ENCODE results near the gene AOC3. TPM values are rescaled to one million over a fixed set of nuclear protein-coding genes. Genes with fewer than 3 reads are reported as not detected.
"Not testable (repeated sequence)": the region's sequence is repeated elsewhere in the genome, so short reads cannot be mapped to it uniquely, and the experiment has no call there.

AOC3 gene
- total RNA-seq, 5 donors from 2014 or later (not counting 1 experiment from before 2014, with no cell fraction given) = 1.2 to 2.1 (median 1.2) TPM

DNA sequence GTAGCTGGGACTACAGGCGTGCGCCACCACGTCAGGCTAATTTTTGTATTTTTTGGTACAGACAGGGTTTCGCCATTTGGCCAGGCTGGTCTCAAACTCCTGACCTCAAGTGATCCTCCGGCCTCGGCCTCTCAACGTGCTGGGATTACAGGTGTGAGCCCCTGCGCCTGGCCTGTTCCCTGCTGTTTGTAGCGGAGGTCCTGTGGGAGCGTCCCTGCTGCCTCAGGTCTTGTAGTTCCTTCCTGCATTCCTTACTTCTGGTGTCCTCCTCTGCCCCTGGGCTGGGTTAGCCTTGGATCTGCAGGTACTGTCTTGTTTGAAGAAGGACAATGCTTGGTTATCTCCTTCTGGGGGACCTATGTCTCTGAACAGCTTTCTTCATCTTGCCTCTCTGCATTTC is 26.0 kb downstream of the AOC3 start:
- Mint-ChIP-seq H3K27me3 (peaks cover 23 to 26% of the 10 kb centered on the region in 2 donors), H3K9me3 (no peaks in the 10 kb centered on the region), H3K27ac (no peak overlapping the region), H3K4me3 (no peak overlapping the region), H3K4me1 (no peaks in the 10 kb centered on the region), H3K36me3 (no peaks in the 10 kb centered on the region)
- H3K4me3 ChIP-seq (ENCODE audit: control insufficient read depth in 1 of 2, extremely low read depth in 1 of 2, low read length in 1 of 2) = no peak overlapping the region
- ATAC-seq (replicated peaks in 1 of 4) = no peak
- no peaks in the 10 kb centered on the region for H3K36me3 ChIP-seq (ENCODE audit: control insufficient read depth in 2 of 2, extremely low read depth in 1 of 2, insufficient read depth in 1 of 2, low read length in 1 of 2)
- no peaks in the 10 kb centered on the region for H3K9me3 ChIP-seq
- CTCF ChIA-PET = no interaction called here
- WGBS (ENCODE audit: insufficient coverage) = 94% methylated on average over 8 of the region's 10 CpGs
- DNase-seq = no peak
- H3K4me1 ChIP-seq (ENCODE audit: control insufficient read depth in 1 of 2, extremely low read depth in 1 of 2, insufficient read depth in 2 of 2, low read length in 2 of 2) = no peaks in the 10 kb centered on the region
- no peak overlapping the region for H3K27ac ChIP-seq (ENCODE audit: low read length)
- POLR2A ChIA-PET = no interaction called here
- H3K27me3 ChIP-seq (replicated peaks in 1 of 2; ENCODE audit: control insufficient read depth in 2 of 2, extremely low read depth in 1 of 2, insufficient read depth in 2 of 2, low read length in 1 of 2) = peaks cover 0 to 31% of the 10 kb centered on the region in 2 experiments

GRCh38 chr17:42878123-42878880 is 27.3 kb downstream of the AOC3 start:
- Histone ChIP-seq H3K4me3 (ENCODE audit: control insufficient read depth in 1 of 2, extremely low read depth in 1 of 2, low read length in 1 of 2) (no peak overlapping the region), H3K4me1 (ENCODE audit: control insufficient read depth in 1 of 2, extremely low read depth in 1 of 2, insufficient read depth in 2 of 2, low read length in 2 of 2) (no peaks in the 10 kb centered on the region), H3K27me3 (replicated peaks in 1 of 2; ENCODE audit: control insufficient read depth in 2 of 2, extremely low read depth in 1 of 2, insufficient read depth in 2 of 2, low read length in 1 of 2) (peaks cover 0 to 28% of the 10 kb centered on the region in 2 experiments), H3K9me3 (no peaks in the 10 kb centered on the region), H3K36me3 (ENCODE audit: control insufficient read depth in 2 of 2, extremely low read depth in 1 of 2, insufficient read depth in 1 of 2, low read length in 1 of 2) (no peaks in the 10 kb centered on the region), H3K27ac (ENCODE audit: low read length) (no peak overlapping the region)
- no peak for ATAC-seq (replicated peaks in 1 of 4)
- H3K27ac Mint-ChIP-seq = no peak overlapping the region
- 56% methylated on average over 9 of the region's 13 CpGs for WGBS (ENCODE audit: insufficient coverage)
- no peaks in the 10 kb centered on the region for H3K4me1 Mint-ChIP-seq
- no peak overlapping the region for H3K4me3 Mint-ChIP-seq
- H3K36me3 Mint-ChIP-seq = no peaks in the 10 kb centered on the region
- H3K27me3 Mint-ChIP-seq = peaks cover 16 to 22% of the 10 kb centered on the region in 2 donors
- CTCF ChIA-PET = no interaction called here
- no peaks in the 10 kb centered on the region for H3K9me3 Mint-ChIP-seq
- POLR2A ChIA-PET = no interaction called here
- DNase-seq = no peak

DNA sequence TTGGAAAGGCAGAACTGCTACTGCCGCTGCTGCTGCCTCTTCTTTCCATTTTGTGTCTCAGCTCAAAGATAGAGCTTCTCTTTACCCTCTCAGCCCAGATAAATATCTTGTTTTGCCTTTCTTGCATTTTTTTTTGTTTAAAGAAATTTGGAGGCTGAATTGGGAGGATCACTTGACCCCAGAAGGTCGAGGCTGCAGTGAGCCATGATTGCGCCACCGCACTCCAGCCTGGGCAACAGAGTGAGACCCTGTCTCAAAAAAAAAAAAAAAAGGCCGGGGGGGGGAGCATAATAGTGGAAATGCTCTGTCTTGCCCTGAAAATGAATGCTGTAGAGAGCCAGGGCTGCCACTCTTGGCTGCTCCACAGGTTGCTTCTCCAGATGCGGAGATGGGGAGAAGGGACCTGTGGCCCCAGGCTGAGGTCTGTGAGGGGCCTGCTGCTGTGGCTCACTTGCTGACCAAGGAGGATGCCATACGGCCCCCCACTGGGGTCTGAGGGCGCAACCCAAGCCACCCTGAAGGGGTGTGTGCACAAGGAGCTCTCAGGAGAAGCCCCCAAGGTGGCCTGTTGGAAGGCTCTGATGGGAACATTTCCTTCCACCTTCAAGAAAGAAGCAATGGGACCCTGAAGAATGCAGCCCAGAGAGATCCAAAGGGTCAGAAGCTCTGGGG is 28.1 kb downstream of the AOC3 start:
- Mint-ChIP-seq H3K9me3 (no peaks in the 10 kb centered on the region), H3K4me1 (no peaks in the 10 kb centered on the region), H3K27ac (no peak overlapping the region), H3K36me3 (no peaks in the 10 kb centered on the region), H3K27me3 (peaks cover 15 to 21% of the 10 kb centered on the region in 2 donors), H3K4me3 (no peak overlapping the region)
- CTCF ChIA-PET = no interaction called here
- ATAC-seq (replicated peaks in 1 of 4) (no peak), DNase-seq (no peak)
- POLR2A ChIA-PET = no interaction called here
- H3K27ac ChIP-seq (ENCODE audit: low read length) = no peak overlapping the region
- 56% methylated on average over 5 of the region's 8 CpGs for WGBS (ENCODE audit: insufficient coverage)
- H3K9me3 ChIP-seq = no peaks in the 10 kb centered on the region
- H3K4me3 ChIP-seq (ENCODE audit: control insufficient read depth in 1 of 2, extremely low read depth in 1 of 2, low read length in 1 of 2) = no peak overlapping the region
- H3K4me1 ChIP-seq (ENCODE audit: control insufficient read depth in 1 of 2, extremely low read depth in 1 of 2, insufficient read depth in 2 of 2, low read length in 2 of 2) = no peaks in the 10 kb centered on the region
- peaks cover 0 to 28% of the 10 kb centered on the region in 2 experiments for H3K27me3 ChIP-seq (replicated peaks in 1 of 2; ENCODE audit: control insufficient read depth in 2 of 2, extremely low read depth in 1 of 2, insufficient read depth in 2 of 2, low read length in 1 of 2)
- H3K36me3 ChIP-seq (ENCODE audit: control insufficient read depth in 2 of 2, extremely low read depth in 1 of 2, insufficient read depth in 1 of 2, low read length in 1 of 2) = no peaks in the 10 kb centered on the region

- Mint-ChIP-seq H3K4me3 (no peak overlapping the region), H3K27me3 (peaks cover 15 to 21% of the 10 kb centered on the region in 2 donors), H3K36me3 (no peaks in the 10 kb centered on the region), H3K27ac (no peak overlapping the region), H3K4me1 (no peaks in the 10 kb centered on the region), H3K9me3 (no peaks in the 10 kb centered on the region)
- ChIA-PET CTCF (no interaction called here), POLR2A (no interaction called here)
- H3K27ac ChIP-seq (ENCODE audit: low read length) = no peak overlapping the region
- H3K36me3 ChIP-seq (ENCODE audit: control insufficient read depth in 2 of 2, extremely low read depth in 1 of 2, insufficient read depth in 1 of 2, low read length in 1 of 2) = no peaks in the 10 kb centered on the region
- no peak for ATAC-seq (replicated peaks in 1 of 4)
- WGBS (ENCODE audit: insufficient coverage) = 56% methylated on average over 4 of the region's 6 CpGs
- no peak overlapping the region for H3K4me3 ChIP-seq (ENCODE audit: control insufficient read depth in 1 of 2, extremely low read depth in 1 of 2, low read length in 1 of 2)
- peaks cover 0 to 28% of the 10 kb centered on the region in 2 experiments for H3K27me3 ChIP-seq (replicated peaks in 1 of 2; ENCODE audit: control insufficient read depth in 2 of 2, extremely low read depth in 1 of 2, insufficient read depth in 2 of 2, low read length in 1 of 2)
- no peaks in the 10 kb centered on the region for H3K9me3 ChIP-seq
- DNase-seq = no peak
- no peaks in the 10 kb centered on the region for H3K4me1 ChIP-seq (ENCODE audit: control insufficient read depth in 1 of 2, extremely low read depth in 1 of 2, insufficient read depth in 2 of 2, low read length in 2 of 2)
Measured at GRCh38 chr17:42879596-42879985, 28.6 kb downstream of the AOC3 start.

GRCh38 chr17:42880776-42881310 is 29.8 kb downstream of the AOC3 start:
- Mint-ChIP-seq H3K27ac (no peak overlapping the region), H3K9me3 (no peaks in the 10 kb centered on the region), H3K27me3 (peaks cover 12 to 21% of the 10 kb centered on the region in 2 donors), H3K4me3 (no peak overlapping the region), H3K4me1 (no peaks in the 10 kb centered on the region), H3K36me3 (no peaks in the 10 kb centered on the region)
- ChIA-PET POLR2A (no interaction called here), CTCF (interaction anchor here in 1 of 2 donors (0.5 kb wide), 1 partner anchor 33 kb away, joined by 13 read pairs; no protein-coding TSS in a partner anchor)
- H3K27me3 ChIP-seq (replicated peaks in 1 of 2; ENCODE audit: control insufficient read depth in 2 of 2, extremely low read depth in 1 of 2, insufficient read depth in 2 of 2, low read length in 1 of 2) = peaks cover 0 to 31% of the 10 kb centered on the region in 2 experiments
- no peaks in the 10 kb centered on the region for H3K9me3 ChIP-seq
- WGBS (ENCODE audit: insufficient coverage) = 85% methylated on average over 3 of the region's 5 CpGs
- ATAC-seq (replicated peaks in 1 of 4) (no peak), DNase-seq (no peak)
- no peaks in the 10 kb centered on the region for H3K4me1 ChIP-seq (ENCODE audit: control insufficient read depth in 1 of 2, extremely low read depth in 1 of 2, insufficient read depth in 2 of 2, low read length in 2 of 2)
- no peaks in the 10 kb centered on the region for H3K36me3 ChIP-seq (ENCODE audit: control insufficient read depth in 2 of 2, extremely low read depth in 1 of 2, insufficient read depth in 1 of 2, low read length in 1 of 2)
- no peak overlapping the region for H3K4me3 ChIP-seq (ENCODE audit: control insufficient read depth in 1 of 2, extremely low read depth in 1 of 2, low read length in 1 of 2)
- H3K27ac ChIP-seq (ENCODE audit: low read length) = no peak overlapping the region

GRCh38 chr17:42881706-42882105 is 30.7 kb downstream of the AOC3 start:
- H3K36me3 ChIP-seq (ENCODE audit: control insufficient read depth in 2 of 2, extremely low read depth in 1 of 2, insufficient read depth in 1 of 2, low read length in 1 of 2); H3K27ac ChIP-seq (ENCODE audit: low read length); H3K9me3 Mint-ChIP-seq; H3K4me3 ChIP-seq (ENCODE audit: control insufficient read depth in 1 of 2, extremely low read depth in 1 of 2, low read length in 1 of 2); H3K9me3 ChIP-seq; H3K4me1 Mint-ChIP-seq; H3K4me3 Mint-ChIP-seq; POLR2A ChIA-PET; H3K4me1 ChIP-seq (ENCODE audit: control insufficient read depth in 1 of 2, extremely low read depth in 1 of 2, insufficient read depth in 2 of 2, low read length in 2 of 2); DNase-seq; H3K27ac Mint-ChIP-seq; H3K36me3 Mint-ChIP-seq; ATAC-seq (replicated peaks in 1 of 4); CTCF ChIA-PET: not testable (repeated sequence)
- WGBS (ENCODE audit: insufficient coverage) = 70% methylated on average over 1 of the region's 6 CpGs
- peaks cover 18 to 21% of the 10 kb centered on the region in 2 donors for H3K27me3 Mint-ChIP-seq
- peaks cover 0 to 32% of the 10 kb centered on the region in 2 experiments for H3K27me3 ChIP-seq (replicated peaks in 1 of 2; ENCODE audit: control insufficient read depth in 2 of 2, extremely low read depth in 1 of 2, insufficient read depth in 2 of 2, low read length in 1 of 2)

Measured in T-cell (primary cell).